Adipose tissue (tissue), 3 donors: Measurements from ENCODE around the gene CHN1. TPM values are rescaled to one million over a fixed set of nuclear protein-coding genes. Genes with fewer than 3 reads are reported as not detected.

Source experiments
- H3K27ac ChIP-seq: one replicate; pipeline ENCODE4 v1.5.1; 2013; ENCODE audit warnings: low read depth, low read length
- WGBS, 3 donors: extraction: QIAGEN DNeasy Blood & Tissue Kit; methylation state at CpG; one replicate each; pipeline ENCODE4 v1.1.7; 2013; 5-methylcytosine and 5-hydroxymethylcytosine counted together
- polyA plus RNA-seq, 3 donors: library from polyadenylated mRNA; stranded (reverse); fragments of 200-250 nt; gene quantifications; one replicate each; pipeline ENCODE4 v1.2.3, GENCODE V29; 2013
- donor health status: healthy with polysubstance abuse.
- donor health status: Bipolar disorder and iron deficiency.
- donor health status: healthy.

The CHN1 gene
- polyA plus RNA-seq: 10 to 100 TPM in 1 of 3 donors, 1 to 10 TPM in 2; 3.0 to 11.1 (median 7.3) TPM

- no peak within 1 kb of the TSS for H3K27ac ChIP-seq
- 0 to 1% (median 0%) methylated on average over 78 to 89 of the region's 89 CpGs for WGBS, 3 donors
Observed at GRCh38 chr2:175004980-175005732, at the start of gene CHN1. Gene CHN1, minus strand, starts transcription at chr2:175005381. Its CDS starts 469 bp downstream, at chr2:175004912.

GRCh38 chr2:175054340-175054739 is 49.2 kb upstream of the CHN1 start:
- no peak overlapping the region for H3K27ac ChIP-seq
- 87 to 95% (median 92%) methylated on average over 4 of the region's 4 CpGs for WGBS, 3 donors

- no peak overlapping the region for H3K27ac ChIP-seq
Observed at GRCh38 chr2:175049661-175050060, 44.5 kb upstream of the CHN1 start.

- 72 to 98% (median 76%) methylated on average over 2 of the region's 2 CpGs for WGBS, 3 donors
Observed at GRCh38 chr2:175048275-175048674, 43.1 kb upstream of the CHN1 start.

GRCh38 chr2:175039490-175039889 is 34.3 kb upstream of the CHN1 start:
- WGBS, 3 donors: 91 to 96% (median 95%) methylated on average over 3 of the region's 3 CpGs
- no peak overlapping the region for H3K27ac ChIP-seq

More at GRCh38 chr2:175048275-175048674, 43.1 kb upstream of the CHN1 start:
- no peak overlapping the region for H3K27ac ChIP-seq

- no peak overlapping the region for H3K27ac ChIP-seq
- WGBS, 3 donors: 69 to 84% (median 84%) methylated on average over 5 of the region's 5 CpGs
Observed at GRCh38 chr2:175039031-175039430, 33.9 kb upstream of the CHN1 start.

GRCh38 chr2:175037941-175038340 is 32.8 kb upstream of the CHN1 start:
- no peak overlapping the region for H3K27ac ChIP-seq
- WGBS, 3 donors: 78 to 95% (median 84%) methylated on average over 2 of the region's 2 CpGs

GRCh38 chr2:175036582-175037018 is 31.4 kb upstream of the CHN1 start:
- 53 to 71% (median 63%) methylated on average over 5 of the region's 5 CpGs for WGBS, 3 donors

GRCh38 chr2:175035806-175036205 is 30.6 kb upstream of the CHN1 start:
- H3K27ac ChIP-seq: no peak overlapping the region
- 65 to 83% (median 65%) methylated on average over 3 of the region's 3 CpGs for WGBS, 3 donors

More at GRCh38 chr2:175036582-175037018, 31.4 kb upstream of the CHN1 start:
- no peak overlapping the region for H3K27ac ChIP-seq

- WGBS, 3 donors: 86 to 96% (median 92%) methylated on average over 3 of the region's 3 CpGs
- no peak overlapping the region for H3K27ac ChIP-seq
Observed at GRCh38 chr2:175034716-175035115, 29.5 kb upstream of the CHN1 start.

- H3K27ac ChIP-seq: no peak overlapping the region
- WGBS, 3 donors: 48 to 74% (median 69%) methylated on average over 5 of the region's 5 CpGs
Observed at GRCh38 chr2:175030380-175031271, 25.4 kb upstream of the CHN1 start.

GRCh38 chr2:175027755-175028154 is 22.6 kb upstream of the CHN1 start:
- 88 to 91% (median 88%) methylated on average over 3 of the region's 3 CpGs for WGBS, 3 donors
- no peak overlapping the region for H3K27ac ChIP-seq

GRCh38 chr2:175026385-175026784 is 21.2 kb upstream of the CHN1 start:
- no peak overlapping the region for H3K27ac ChIP-seq
- WGBS, 3 donors: 91 to 98% (median 96%) methylated on average over 2 of the region's 2 CpGs

GRCh38 chr2:175025946-175026345 is 20.8 kb upstream of the CHN1 start:
- WGBS, 3 donors: 96 to 100% (median 96%) methylated on average over 1 of the region's 1 CpG
- H3K27ac ChIP-seq: no peak overlapping the region

- WGBS, 3 donors: 93 to 95% (median 95%) methylated on average over 3 of the region's 3 CpGs
Observed at GRCh38 chr2:175025233-175025632, 20.1 kb upstream of the CHN1 start.

GRCh38 chr2:175022923-175023322 is 17.7 kb upstream of the CHN1 start:
- 75 to 80% (median 80%) methylated on average over 3 of the region's 3 CpGs for WGBS, 3 donors
- H3K27ac ChIP-seq: no peak overlapping the region

More at GRCh38 chr2:175025233-175025632, 20.1 kb upstream of the CHN1 start:
- no peak overlapping the region for H3K27ac ChIP-seq

GRCh38 chr2:175019566-175020327 is 14.6 kb upstream of the CHN1 start:
- no peak overlapping the region for H3K27ac ChIP-seq
- 87 to 95% (median 91%) methylated on average over 2 of the region's 2 CpGs for WGBS, 3 donors

GRCh38 chr2:175017618-175018414 is 12.6 kb upstream of the CHN1 start:
- H3K27ac ChIP-seq: no peak overlapping the region
- 73 to 97% (median 96%) methylated on average over 5 of the region's 5 CpGs for WGBS, 3 donors
